GM21360 (cell line): ENCODE data around the gene ATG7.
"Not testable (repeated sequence)": the region's sequence is repeated elsewhere in the genome, so short reads cannot be mapped to it uniquely, and the experiment has no call there.

Experiments used
- ATAC-seq: cut with Tn5 transposase; IDR thresholded peaks from one replicate; pipeline ENCODE4 v1.9.1; 2021; ENCODE audit warnings: mild to moderate bottlenecking, moderate library complexity; ENCODE audit not compliant: unreplicated experiment

The ATG7 gene

GRCh38 chr3:11563865-11564185, 291.6 kb downstream of the ATG7 start:
- no peak for ATAC-seq

- no peak for ATAC-seq
Observed at GRCh38 chr3:11564577-11565001, 292.4 kb downstream of the ATG7 start.

- ATAC-seq = no peak
Observed at GRCh38 chr3:11565072-11565471, 292.9 kb downstream of the ATG7 start.

- no peak for ATAC-seq
Observed at GRCh38 chr3:11565492-11565891, 293.3 kb downstream of the ATG7 start.

- no peak for ATAC-seq
Observed at GRCh38 chr3:11565932-11566331, 293.7 kb downstream of the ATG7 start.

- no peak for ATAC-seq
Observed at GRCh38 chr3:11566478-11566877, 294.3 kb downstream of the ATG7 start.

- ATAC-seq = no peak
Observed at GRCh38 chr3:11566916-11567315, 294.7 kb downstream of the ATG7 start.

GRCh38 chr3:11567516-11568467, 295.6 kb downstream of the ATG7 start:
- no peak for ATAC-seq

GRCh38 chr3:11568503-11569155, 296.4 kb downstream of the ATG7 start:
- no peak for ATAC-seq

GRCh38 chr3:11569156-11569741, 297.1 kb downstream of the ATG7 start:
- no peak for ATAC-seq

- ATAC-seq = no peak
Observed at GRCh38 chr3:11570251-11570650, 298.1 kb downstream of the ATG7 start.

GRCh38 chr3:11570789-11571495, 298.7 kb downstream of the ATG7 start:
- no peak for ATAC-seq

GRCh38 chr3:11572660-11573059, 300.5 kb downstream of the ATG7 start:
- ATAC-seq = not testable (repeated sequence)

GRCh38 chr3:11574981-11575669, 302.9 kb downstream of the ATG7 start:
- ATAC-seq = no peak

GRCh38 chr3:11575677-11576076, 303.5 kb downstream of the ATG7 start:
- ATAC-seq = no peak

GRCh38 chr3:11576453-11576852, 304.3 kb downstream of the ATG7 start:
- no peak for ATAC-seq

GRCh38 chr3:11578169-11578568, 306.0 kb downstream of the ATG7 start:
- ATAC-seq = no peak

GRCh38 chr3:11580645-11581044, 308.4 kb downstream of the ATG7 start:
- no peak for ATAC-seq

- ATAC-seq = no peak
Observed at GRCh38 chr3:11581237-11582190, 309.3 kb downstream of the ATG7 start.
